T-helper 2 cell treated with Interferon-gamma antibody and Interleukin-4, amounts not matched to agents 100 ng/mL and 5 ng/mL, for 36 hours (primary cell): Measurements from ENCODE around the gene EPO. TPM values are rescaled to one million over a fixed set of nuclear protein-coding genes. Genes with fewer than 3 reads are reported as not detected.
"Not testable (repeated sequence)": the region's sequence is repeated elsewhere in the genome, so short reads cannot be mapped to it uniquely, and the experiment has no call there.

Experiments used
- intact Hi-C: fragments of 100-400 bp; cut with micrococcal nuclease; formaldehyde crosslinking; loops from one replicate; pipeline ENCODE4 v1.15.1; 2023
- total RNA-seq: library from RNA; stranded (reverse); gene quantifications from 2 replicates; pipeline ENCODE4 v1.2.3, GENCODE V29; 2022

The EPO gene
- total RNA-seq, 1 donor from 2014 or later: not detected

- intact Hi-C loops: no loop called here
These were observed 11.8 kb downstream of the EPO start for GRCh38 chr7:100731937-100732636.

- intact Hi-C loops: no loop called here
These were observed 15.5 kb downstream of the EPO start for GRCh38 chr7:100735730-100736129.

GRCh38 chr7:100736671-100737070 is 16.4 kb downstream of the EPO start:
- intact Hi-C loops: no loop called here

- intact Hi-C loops: no loop called here
These were observed 19.7 kb downstream of the EPO start for GRCh38 chr7:100739934-100740333.

GRCh38 chr7:100744605-100745004 is 24.3 kb downstream of the EPO start:
- intact Hi-C loops: no loop called here

- intact Hi-C loops: no loop called here
These were observed 24.9 kb downstream of the EPO start for GRCh38 chr7:100745184-100745583.

GRCh38 chr7:100752994-100753393 is 32.7 kb downstream of the EPO start:
- intact Hi-C loops: no loop called here

GRCh38 chr7:100753750-100754149 is 33.5 kb downstream of the EPO start:
- intact Hi-C loops: no loop called here

GRCh38 chr7:100759357-100760171 is 39.3 kb downstream of the EPO start:
- intact Hi-C loops: no loop called here

GRCh38 chr7:100762841-100763240 is 42.6 kb downstream of the EPO start:
- intact Hi-C loops: not testable (repeated sequence)

- intact Hi-C loops: no loop called here
These were observed 43.4 kb downstream of the EPO start for GRCh38 chr7:100763556-100764140.

- intact Hi-C loops: no loop called here
These were observed 44.6 kb downstream of the EPO start for GRCh38 chr7:100764841-100765240.

- intact Hi-C loops: no loop called here
These were observed 45.0 kb downstream of the EPO start for GRCh38 chr7:100765250-100765649.

- intact Hi-C loops: no loop called here
These were observed 48.5 kb downstream of the EPO start for GRCh38 chr7:100768784-100769183.

Other genes with a start within 250 kb of the EPO start
- gene TSC22D4, start 241.3 kb upstream of the EPO start, total RNA-seq: 90.2 and 95.7 TPM in 2 replicates
- gene NYAP1, start 236.5 kb upstream of the EPO start, total RNA-seq: 0.11 TPM in 1 of 2 replicates, not detected in the other
- gene AGFG2, start 181.3 kb upstream of the EPO start, total RNA-seq: 39.2 and 41.3 TPM in 2 replicates
- 21.4 and 22.5 TPM in 2 replicates for gene SAP25, start 146.6 kb upstream of the EPO start, total RNA-seq
- 167 and 168 TPM in 2 replicates for gene LRCH4, start 134.3 kb upstream of the EPO start, total RNA-seq
- gene FBXO24, start 134.1 kb upstream of the EPO start, total RNA-seq: 1.0 and 1.2 TPM in 2 replicates
- 13.3 and 14.4 TPM in 2 replicates for gene PCOLCE, start 118.1 kb upstream of the EPO start, total RNA-seq
- 55.2 and 58.4 TPM in 2 replicates for gene MOSPD3, start 107.9 kb upstream of the EPO start, total RNA-seq
- gene TFR2, start 78.9 kb upstream of the EPO start, total RNA-seq: 11.7 and 13.5 TPM in 2 replicates
- not detected in 2 replicates for gene ACTL6B, start 64.0 kb upstream of the EPO start, total RNA-seq
- gene GNB2, start 46.7 kb upstream of the EPO start, total RNA-seq: 239 and 243 TPM in 2 replicates
- gene GIGYF1, start 26.2 kb upstream of the EPO start, total RNA-seq: 43.5 and 49.7 TPM in 2 replicates
- 45.4 and 46.8 TPM in 2 replicates for gene POP7, start 14.3 kb upstream of the EPO start, total RNA-seq
- gene ZAN, start 13.1 kb downstream of the EPO start, total RNA-seq: not detected in 2 replicates
- gene EPHB4, start 107.1 kb downstream of the EPO start, total RNA-seq: 1.5 and 1.7 TPM in 2 replicates
- gene SLC12A9, start 132.2 kb downstream of the EPO start, total RNA-seq: 41.3 and 45.6 TPM in 2 replicates
- 27.0 and 30.8 TPM in 2 replicates for gene TRIP6, start 146.9 kb downstream of the EPO start, total RNA-seq
- gene SRRT, start 154.6 kb downstream of the EPO start, total RNA-seq: 247 and 258 TPM in 2 replicates
- gene UFSP1, start 169.2 kb downstream of the EPO start, total RNA-seq: 2.9 and 3.5 TPM in 2 replicates
- gene ACHE, start 175.4 kb downstream of the EPO start, total RNA-seq: 0.23 TPM in 1 of 2 replicates, not detected in the other
- not detected in 2 replicates for gene MUC3A, start 229.1 kb downstream of the EPO start, total RNA-seq
- 0.48 TPM in 2 replicates for gene MUC12, start 249.1 kb downstream of the EPO start, total RNA-seq